Measurements from ENCODE around the gene GLOD5. TPM values are rescaled to one million over a fixed set of nuclear protein-coding genes. Genes with fewer than 3 reads are reported as not detected.

GLOD5 gene
- total and polyA plus RNA-seq, 2 of the 4 experiments (the other 2 are of a cell fraction): not detected

DNA sequence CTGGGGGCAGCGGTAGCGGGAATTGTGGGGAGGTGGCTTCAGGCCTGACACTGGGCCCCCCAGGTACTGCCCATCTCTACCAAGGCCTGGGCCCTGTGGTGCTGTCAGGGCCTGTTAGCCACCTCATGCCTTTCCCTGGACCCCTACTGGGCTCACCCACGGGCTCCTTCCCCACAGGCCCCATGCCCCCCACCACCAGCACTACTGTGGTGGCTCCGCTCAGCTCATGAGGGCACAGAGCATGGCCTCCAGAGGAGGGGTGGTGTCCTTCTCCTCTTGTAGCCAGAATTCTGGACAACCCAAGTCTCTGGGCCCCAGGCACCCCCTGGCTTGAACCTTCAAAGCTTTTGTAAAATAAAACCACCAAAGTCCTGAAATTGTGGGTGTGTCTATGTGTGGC, 32.4 kb downstream of the GLOD5 start:
- Histone ChIP-seq H3K14ac (replicated peaks; ENCODE audit: low read depth, low read length) (no peak overlapping the region), H3K4me3 (ENCODE audit: insufficient read depth, low read depth, low read length) (no peak overlapping the region), H2AK9ac (replicated peaks; ENCODE audit: low read depth, low read length, poor library complexity) (no peak overlapping the region), H2BK5ac (ENCODE audit: low read depth, low read length, poor library complexity, severe bottlenecking) (no peak overlapping the region), H3K18ac (ENCODE audit: low read depth, low read length) (no peak overlapping the region), H3K23ac (ENCODE audit: low read depth, low read length) (no peak overlapping the region), H3K27me3 (ENCODE audit: control insufficient read depth, insufficient read depth, low read length) (peaks cover 6% of the 10 kb centered on the region; the same call in 1 of the 2 replicates), H3K9me1 (ENCODE audit: insufficient read depth, low read length) (peaks cover 7% of the 10 kb centered on the region; the same call in 1 of the 2 replicates), H3K4ac (ENCODE audit: low read depth, low read length) (no peak overlapping the region), H4K8ac (ENCODE audit: low read depth in 2 of 2, low read length in 2 of 2) (no peak overlapping the region), H3K9ac (ENCODE audit: low read depth, low read length) (no peak overlapping the region), H4K5ac (ENCODE audit: low read depth, low read length) (no peak overlapping the region), H4K91ac (ENCODE audit: insufficient read depth, low read depth, low read length) (no peak overlapping the region), H4K20me1 (ENCODE audit: insufficient read depth, low read length) (no peaks in the 10 kb centered on the region), H2AK5ac (ENCODE audit: low read depth, low read length) (no peak overlapping the region), H2AFZ (replicated peaks; ENCODE audit: low read length, poor library complexity) (no peak overlapping the region), H2BK15ac (ENCODE audit: low read depth, low read length) (no peak overlapping the region), H3K36me3 (ENCODE audit: control insufficient read depth, insufficient read depth, low read length) (no peaks in the 10 kb centered on the region), H2BK120ac (ENCODE audit: low read depth, low read length) (no peak overlapping the region), H3K27ac (ENCODE audit: insufficient read depth, low read length) (no peak overlapping the region), H3K4me1 (ENCODE audit: control insufficient read depth, insufficient read depth, low read length) (no peaks in the 10 kb centered on the region; the same call in none of the 2 replicates), H2BK20ac (ENCODE audit: low read depth, low read length) (no peak overlapping the region), H3K56ac (ENCODE audit: extremely low read depth, insufficient read depth, low read length) (no peak overlapping the region), H3K4me2 (ENCODE audit: low read depth, low read length) (no peak overlapping the region), H3K9me3 (ENCODE audit: control insufficient read depth, insufficient read depth, low read length) (no peaks in the 10 kb centered on the region), H3K79me1 (ENCODE audit: low read depth in 1 of 2, low read length in 2 of 2) (no peaks in the 10 kb centered on the region)
- CTCF ChIA-PET: no interaction called here
- intact Hi-C loops (cut with micrococcal nuclease) (no loop called here), in situ Hi-C loops (cut with MboI; ENCODE audit: low sequenced_read_pairs) (no loop called here), dilution Hi-C loops (cut with HindIII; ENCODE audit: low sequenced_read_pairs, unreplicated experiment) (no loop called here)
- DNase-seq (no peak), ATAC-seq (ENCODE audit: low read depth) (no peak)
- TF ChIP-seq RFX5 (IDR thresholded peaks at IDR 0.05; ENCODE audit: low read depth, low read length): no peak
- no peak for TF ChIP-seq POLR2A (IDR thresholded peaks at IDR 0.05; ENCODE audit: low read depth, low read length)
- TF ChIP-seq MAFK (IDR thresholded peaks at IDR 0.05; ENCODE audit: low read depth, low read length): no peak
- no peak for TF ChIP-seq RCOR1 (IDR thresholded peaks at IDR 0.05; ENCODE audit: insufficient replicate concordance, low read length)
- TF ChIP-seq RAD21 (IDR thresholded peaks at IDR 0.05; ENCODE audit: low read length): no peak
- no peak for TF ChIP-seq CHD1 (IDR thresholded peaks at IDR 0.05; ENCODE audit: low read depth, low read length)
- TF ChIP-seq BHLHE40 (IDR thresholded peaks at IDR 0.05; ENCODE audit: low read depth, low read length): no peak
- no peak for TF ChIP-seq CEBPB (IDR thresholded peaks at IDR 0.05; ENCODE audit: low read depth, low read length)
- TF ChIP-seq MAZ (IDR thresholded peaks at IDR 0.05; ENCODE audit: borderline replicate concordance, low read depth, low read length): no peak
- no peak for TF ChIP-seq MXI1 (IDR thresholded peaks at IDR 0.05; ENCODE audit: borderline replicate concordance, low read depth, low read length)
- TF ChIP-seq, protein P1, sequence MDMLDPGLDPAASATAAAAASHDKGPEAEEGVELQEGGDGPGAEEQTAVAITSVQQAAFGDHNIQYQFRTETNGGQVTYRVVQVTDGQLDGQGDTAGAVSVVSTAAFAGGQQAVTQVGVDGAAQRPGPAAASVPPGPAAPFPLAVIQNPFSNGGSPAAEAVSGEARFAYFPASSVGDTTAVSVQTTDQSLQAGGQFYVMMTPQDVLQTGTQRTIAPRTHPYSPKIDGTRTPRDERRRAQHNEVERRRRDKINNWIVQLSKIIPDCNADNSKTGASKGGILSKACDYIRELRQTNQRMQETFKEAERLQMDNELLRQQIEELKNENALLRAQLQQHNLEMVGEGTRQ (IDR thresholded peaks at IDR 0.05; ENCODE audit: low read depth, low read length): no peak
- no peak for TF ChIP-seq SMC3 (IDR thresholded peaks at IDR 0.05; ENCODE audit: low read depth, low read length)
- TF ChIP-seq FOS (IDR thresholded peaks at IDR 0.05; ENCODE audit: low read depth, low read length): no peak
- no peak for TF ChIP-seq NFE2L2 (IDR thresholded peaks at IDR 0.05; ENCODE audit: low read depth, low read length)
- TF ChIP-seq, protein P2, sequence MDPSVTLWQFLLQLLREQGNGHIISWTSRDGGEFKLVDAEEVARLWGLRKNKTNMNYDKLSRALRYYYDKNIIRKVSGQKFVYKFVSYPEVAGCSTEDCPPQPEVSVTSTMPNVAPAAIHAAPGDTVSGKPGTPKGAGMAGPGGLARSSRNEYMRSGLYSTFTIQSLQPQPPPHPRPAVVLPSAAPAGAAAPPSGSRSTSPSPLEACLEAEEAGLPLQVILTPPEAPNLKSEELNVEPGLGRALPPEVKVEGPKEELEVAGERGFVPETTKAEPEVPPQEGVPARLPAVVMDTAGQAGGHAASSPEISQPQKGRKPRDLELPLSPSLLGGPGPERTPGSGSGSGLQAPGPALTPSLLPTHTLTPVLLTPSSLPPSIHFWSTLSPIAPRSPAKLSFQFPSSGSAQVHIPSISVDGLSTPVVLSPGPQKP (IDR thresholded peaks at IDR 0.05; ENCODE audit: borderline replicate concordance, low read depth, low read length): no peak
- POLR2A ChIA-PET (ENCODE audit: unreplicated experiment): no interaction called here
- WGBS, 2 experiments (ENCODE audit: extremely low coverage in 2 of 2, insufficient read length in 1 of 2): no CpG with 5 or more reads among the region's 4 CpGs
- BruUV-seq (replicated peaks): no TSS peak
